GM12878 (cell line): ENCODE results near the gene CFAP300. TPM values are rescaled to one million over a fixed set of nuclear protein-coding genes. Genes with fewer than 3 reads are reported as not detected.

ENCODE experiments used
- ATAC-seq: fragments of 200-7000 bp; cut with Tn5 transposase; 3 replicates; pipeline ENCODE4 v1.9.1; 2020; ENCODE audit warnings: mild to moderate bottlenecking, moderate library complexity
- BruUV-seq: library from RNA; stranded (reverse); fragments of 400-500 nt; replicated peaks from 2 replicates; lab custom pipeline; 2021; lab: Mats Ljungman, UMichigan
- CTCF ChIA-PET: fragments of 300-600 bp; sonication (Branson Sonifier 250); formaldehyde crosslinking; extraction: SDS; loops from one replicate; lab custom pipeline; 2021; ENCODE audit warnings: inconsistent platforms; lab: Yijun Ruan, JAX
- POLR2A ChIA-PET: fragments of 350-600 bp; formaldehyde crosslinking; extraction: SDS; loops from one replicate; lab custom pipeline; 2021; ENCODE audit warnings: inconsistent platforms; lab: Charles Lee
- RAD21 ChIA-PET: fragments of 300-600 bp; sonication (Branson Sonifier 250); formaldehyde crosslinking; loops from one replicate; lab custom pipeline; 2023; ENCODE audit warnings: antibody characterized with exemption; ENCODE audit not compliant: unreplicated experiment; lab: Charles Lee
- SMC1A ChIA-PET: fragments of 300-600 bp; sonication (Branson Sonifier 250); formaldehyde crosslinking; loops from one replicate; lab custom pipeline; 2023; ENCODE audit not compliant: unreplicated experiment, uncharacterized antibody; lab: Charles Lee
- DNase-seq: peaks from one replicate; pipeline ENCODE4 v3.0.0-alpha.2; 2011; ENCODE audit warnings: low read depth, low spot score
- FAIRE-seq: peaks from 3 replicates; lab custom pipeline; 2011; peaks lifted over from hg19 to GRCh38; lab: Jason Lieb, UNC
- H2AFZ ChIP-seq: 2 replicates; pipeline ENCODE4 v1.6.0; 2011; ENCODE audit warnings: low read depth, low read length, control low read depth; ENCODE audit not compliant: control insufficient read depth
- H3K27ac ChIP-seq: 2 replicates; pipeline ENCODE4 v1.5.1; 2011; ENCODE audit warnings: control low read depth; ENCODE audit not compliant: control insufficient read depth, insufficient read depth
- H3K27me3 ChIP-seq, 2 experiments: replicated peaks in 1 of 2; 2 replicates each; pipeline versions ENCODE4 v1.6.0 to v1.6.1; 2011; ENCODE audit warnings: low read length in 1 of 2; ENCODE audit not compliant: control insufficient read depth in 2 of 2, insufficient read depth in 2 of 2
- H3K36me3 ChIP-seq, 2 experiments: 2 replicates each; pipeline ENCODE4 v1.5.1; 2011; ENCODE audit warnings: low read length in 1 of 2; ENCODE audit not compliant: control insufficient read depth in 2 of 2, insufficient read depth in 2 of 2
- H3K4me1 ChIP-seq: 2 replicates; pipeline ENCODE4 v1.6.1; 2011; ENCODE audit warnings: mild to moderate bottlenecking, low read length, moderate library complexity, mixed read lengths; ENCODE audit not compliant: control insufficient read depth, insufficient read depth
- H3K4me2 ChIP-seq: 2 replicates; pipeline ENCODE4 v1.6.0; 2011; ENCODE audit warnings: control low read depth; ENCODE audit not compliant: control insufficient read depth, insufficient read depth
- H3K4me3 ChIP-seq: fragments of 200-600 bp; sonication (generic); 2 replicates; pipeline ENCODE4 v1.5.1; 2016
- H3K79me2 ChIP-seq: 2 replicates; pipeline ENCODE4 v1.6.0; 2011; ENCODE audit warnings: low read length; ENCODE audit not compliant: control insufficient read depth, insufficient read depth
- H3K9ac ChIP-seq: 2 replicates; pipeline ENCODE4 v1.8.0; 2011; ENCODE audit warnings: low read length, control low read depth, mixed read lengths; ENCODE audit not compliant: control insufficient read depth, insufficient read depth
- H3K9me3 ChIP-seq: replicated peaks from 3 replicates; pipeline ENCODE4 v1.5.1; 2011; ENCODE audit warnings: mild to moderate bottlenecking, low read length; ENCODE audit not compliant: control insufficient read depth, insufficient read depth
- H4K20me1 ChIP-seq: 2 replicates; pipeline ENCODE4 v1.6.0; 2011; ENCODE audit not compliant: control insufficient read depth, insufficient read depth
- MTA3 ChIP-seq: IDR thresholded peaks from 2 replicates; pipeline ENCODE4 v1.6.1; 2012; ENCODE audit warnings: low read length, inconsistent platforms, borderline replicate concordance
- RAD21 ChIP-seq: IDR thresholded peaks from 2 replicates; pipeline ENCODE4 v1.6.1; 2011; ENCODE audit warnings: mild to moderate bottlenecking, low read depth, low read length, moderate library complexity; ENCODE audit not compliant: insufficient read depth
- REST ChIP-seq: IDR thresholded peaks from 2 replicates; pipeline ENCODE4 v1.6.1; 2012; ENCODE audit warnings: mild to moderate bottlenecking, low read depth, low read length
- TCF7 ChIP-seq: IDR thresholded peaks from 2 replicates; pipeline ENCODE4 v1.6.1; 2014; ENCODE audit warnings: antibody characterized with exemption, borderline replicate concordance
- WGBS: methylation state at CpG from one replicate; pipeline ENCODE4 v1.1.6; 2016; ENCODE audit warnings: low lambda C conversion rate; ENCODE audit not compliant: insufficient replicate concordance, insufficient coverage; ENCODE audit errors: missing lambda C conversion rate; 5-methylcytosine and 5-hydroxymethylcytosine counted together
- in situ Hi-C: fragments of 300-500 bp; cut with MboI; formaldehyde crosslinking; loops from 9 replicates; pipeline ENCODE4 v1.14.3; 2018; ENCODE audit warnings: mixed read lengths
- intact Hi-C: fragments of 100-400 bp; cut with micrococcal nuclease; formaldehyde crosslinking; loops from one replicate; pipeline ENCODE4 v1.14.2; 2022; ENCODE audit not compliant: unreplicated experiment
- polyA plus RNA-seq, 11 experiments: library from polyadenylated mRNA; depleted of rRNA in 4 of 11; unstranded in 6 of 11; stranded (reverse) in 5 of 11; fragments of >200 nt; fragmentation: Nextera tagmentation in 4 of 11; fragmentation: Illumina TruSeq in 1 of 11; extraction: Ambion mirVana in 4 of 11; extraction: Trizol in 1 of 11; gene quantifications; 1 replicate in 1 of 11; 2 replicates in 10 of 11; pipeline versions ENCODE4 v1.2.1 to v1.2.3, GENCODE V29; 2011 to 2016; ENCODE audit warnings: inconsistent platforms in 2 of 11, missing spikeins in 2 of 11, low read depth in 1 of 11
- total RNA-seq, 4 experiments: library from RNA; depleted of rRNA in 3 of 4; stranded (reverse); fragments of >200 nt in 3 of 4; fragmentation: Illumina TruSeq in 1 of 4; extraction: Trizol in 1 of 4; gene quantifications; 2 replicates each; pipeline versions ENCODE4 v1.2.1 to v1.2.3, GENCODE V29; 2013 to 2021
- TF ChIP-seq, protein P1 (sequence below): fragments of 450-650 bp; conservative IDR thresholded peaks from 2 replicates; pipeline ENCODE4 v1.6.1; 2017; ENCODE audit warnings: mild to moderate bottlenecking, moderate library complexity
- TF ChIP-seq, protein P2 (sequence below): fragments of 450-650 bp; IDR thresholded peaks from 2 replicates; pipeline ENCODE4 v1.6.1; 2018; ENCODE audit warnings: borderline replicate concordance, mild to moderate bottlenecking; ENCODE audit not compliant: partially characterized antibody

CFAP300 gene
- total and polyA plus RNA-seq, 10 of the 15 experiments (the other 5 are each of a cell fraction or from before 2014, with no cell fraction given), result not detected

DNA sequence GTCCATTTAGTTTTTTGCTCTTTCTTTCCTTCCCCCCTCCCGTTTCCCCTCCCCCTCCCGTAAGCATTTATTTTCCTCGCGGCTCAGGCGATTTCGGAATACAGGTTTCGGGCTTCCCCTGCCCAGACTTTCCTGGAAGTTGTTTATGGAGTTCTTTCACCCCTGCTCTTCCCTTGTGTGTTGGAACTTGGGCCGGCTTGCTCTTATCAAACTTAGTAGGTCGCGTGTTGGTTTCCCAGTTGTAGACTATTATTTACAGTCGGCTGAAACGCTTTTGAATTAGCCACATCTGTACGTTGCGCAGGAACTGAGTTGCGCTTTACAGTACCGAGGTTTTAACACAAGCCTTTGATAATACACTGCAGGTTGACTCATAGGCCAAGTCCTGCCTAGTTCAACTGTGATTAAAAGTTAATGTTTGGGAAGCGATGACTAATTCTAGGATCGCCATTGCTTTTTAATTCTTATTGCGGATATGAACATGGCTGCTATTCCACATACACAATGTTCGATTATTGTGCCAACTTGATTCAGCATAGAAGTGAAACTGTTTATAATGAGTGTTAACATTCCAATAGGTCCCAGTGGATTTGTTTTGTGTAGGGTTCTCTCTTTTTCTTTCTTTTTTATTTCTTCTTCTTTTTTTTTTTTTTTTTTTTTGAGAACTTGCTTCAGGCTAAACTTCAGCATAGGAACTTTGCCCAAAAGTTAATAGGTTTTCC lies 64.7 kb downstream of the CFAP300 start:
- TF ChIP-seq, protein P1, sequence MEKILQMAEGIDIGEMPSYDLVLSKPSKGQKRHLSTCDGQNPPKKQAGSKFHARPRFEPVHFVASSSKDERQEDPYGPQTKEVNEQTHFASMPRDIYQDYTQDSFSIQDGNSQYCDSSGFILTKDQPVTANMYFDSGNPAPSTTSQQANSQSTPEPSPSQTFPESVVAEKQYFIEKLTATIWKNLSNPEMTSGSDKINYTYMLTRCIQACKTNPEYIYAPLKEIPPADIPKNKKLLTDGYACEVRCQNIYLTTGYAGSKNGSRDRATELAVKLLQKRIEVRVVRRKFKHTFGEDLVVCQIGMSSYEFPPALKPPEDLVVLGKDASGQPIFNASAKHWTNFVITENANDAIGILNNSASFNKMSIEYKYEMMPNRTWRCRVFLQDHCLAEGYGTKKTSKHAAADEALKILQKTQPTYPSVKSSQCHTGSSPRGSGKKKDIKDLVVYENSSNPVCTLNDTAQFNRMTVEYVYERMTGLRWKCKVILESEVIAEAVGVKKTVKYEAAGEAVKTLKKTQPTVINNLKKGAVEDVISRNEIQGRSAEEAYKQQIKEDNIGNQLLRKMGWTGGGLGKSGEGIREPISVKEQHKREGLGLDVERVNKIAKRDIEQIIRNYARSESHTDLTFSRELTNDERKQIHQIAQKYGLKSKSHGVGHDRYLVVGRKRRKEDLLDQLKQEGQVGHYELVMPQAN, result no peak
- TF ChIP-seq TCF7, result no peak
- ChIA-PET SMC1A (no interaction called here), POLR2A (no interaction called here), CTCF (no interaction called here), RAD21 (no interaction called here)
- Histone ChIP-seq H3K4me3 (no peak overlapping the region), H3K27ac (no peak overlapping the region), H2AFZ (no peak overlapping the region), H3K36me3 (no peaks in the 10 kb centered on the region), H3K4me1 (no peaks in the 10 kb centered on the region; the same call in 1 of the 2 replicates), H3K27me3 (peaks cover 3 to 12% of the 10 kb centered on the region in 2 experiments), H3K4me2 (no peak overlapping the region), H3K79me2 (no peaks in the 10 kb centered on the region), H3K9ac (no peak overlapping the region), H3K9me3 (no peaks in the 10 kb centered on the region), H4K20me1 (no peaks in the 10 kb centered on the region)
- BruUV-seq, result no TSS peak
- ATAC-seq (0 out of 3 replicates have a peak, but pooled peaks have one; percentile 21), DNase-seq (no peak), FAIRE-seq (no peak)
- intact Hi-C loops, result no loop called here
- in situ Hi-C loops, result no loop called here
- WGBS, result 25% methylated on average over 17 of the region's 20 CpGs

DNA sequence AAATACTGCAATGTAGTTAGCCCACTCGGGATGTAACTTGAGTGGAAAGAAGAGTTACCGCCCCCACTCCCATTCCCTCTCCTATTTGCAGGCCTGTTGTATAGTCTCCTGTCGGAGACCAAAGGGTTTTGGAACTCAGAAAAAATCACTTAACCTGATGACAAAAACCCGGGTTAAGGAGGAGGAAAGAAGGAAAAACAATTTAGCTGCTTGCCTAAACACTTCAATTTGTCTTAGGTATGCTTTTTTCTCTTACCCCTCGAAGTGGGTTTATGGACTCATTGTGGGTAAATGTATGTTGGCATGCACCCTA lies 65.2 kb downstream of the CFAP300 start:
- no peak for ATAC-seq
- ChIA-PET RAD21 (no interaction called here), CTCF (no interaction called here), POLR2A (no interaction called here), SMC1A (no interaction called here)
- DNase-seq, result no peak
- Histone ChIP-seq H3K4me3 (no peak overlapping the region), H4K20me1 (no peaks in the 10 kb centered on the region), H2AFZ (no peak overlapping the region), H3K4me1 (no peaks in the 10 kb centered on the region; the same call in 1 of the 2 replicates), H3K27ac (no peak overlapping the region), H3K36me3 (no peaks in the 10 kb centered on the region), H3K9me3 (no peaks in the 10 kb centered on the region), H3K27me3 (peaks cover 3 to 12% of the 10 kb centered on the region in 2 experiments), H3K9ac (no peak overlapping the region), H3K4me2 (no peak overlapping the region), H3K79me2 (no peaks in the 10 kb centered on the region)
- 9% methylated on average over 5 of the region's 5 CpGs for WGBS
- intact Hi-C loops, result no loop called here
- BruUV-seq, result no TSS peak
- TF ChIP-seq REST, result no peak
- TF ChIP-seq MTA3, result no peak
- no peak for TF ChIP-seq RAD21
- TF ChIP-seq, protein P2, sequence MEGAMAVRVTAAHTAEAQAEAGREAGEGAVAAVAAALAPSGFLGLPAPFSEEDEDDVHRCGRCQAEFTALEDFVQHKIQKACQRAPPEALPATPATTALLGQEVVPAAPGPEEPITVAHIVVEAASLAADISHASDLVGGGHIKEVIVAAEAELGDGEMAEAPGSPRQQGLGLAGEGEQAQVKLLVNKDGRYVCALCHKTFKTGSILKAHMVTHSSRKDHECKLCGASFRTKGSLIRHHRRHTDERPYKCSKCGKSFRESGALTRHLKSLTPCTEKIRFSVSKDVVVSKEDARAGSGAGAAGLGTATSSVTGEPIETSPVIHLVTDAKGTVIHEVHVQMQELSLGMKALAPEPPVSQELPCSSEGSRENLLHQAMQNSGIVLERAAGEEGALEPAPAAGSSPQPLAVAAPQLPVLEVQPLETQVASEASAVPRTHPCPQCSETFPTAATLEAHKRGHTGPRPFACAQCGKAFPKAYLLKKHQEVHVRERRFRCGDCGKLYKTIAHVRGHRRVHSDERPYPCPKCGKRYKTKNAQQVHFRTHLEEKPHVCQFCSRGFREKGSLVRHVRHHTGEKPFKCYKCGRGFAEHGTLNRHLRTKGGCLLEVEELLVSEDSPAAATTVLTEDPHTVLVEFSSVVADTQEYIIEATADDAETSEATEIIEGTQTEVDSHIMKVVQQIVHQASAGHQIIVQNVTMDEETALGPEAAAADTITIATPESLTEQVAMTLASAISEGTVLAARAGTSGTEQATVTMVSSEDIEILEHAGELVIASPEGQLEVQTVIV, result no peak
- in situ Hi-C loops, result no loop called here
- no peak for FAIRE-seq
